Epidermal melanocyte (primary cell): Measurements from ENCODE around the gene CELF4.

Experiments
- DNase-seq: peaks from one replicate; pipeline ENCODE4 v3.0.0; 2011; ENCODE audit warnings: low spot score; ENCODE audit not compliant: insufficient read length

Gene CELF4

DNA sequence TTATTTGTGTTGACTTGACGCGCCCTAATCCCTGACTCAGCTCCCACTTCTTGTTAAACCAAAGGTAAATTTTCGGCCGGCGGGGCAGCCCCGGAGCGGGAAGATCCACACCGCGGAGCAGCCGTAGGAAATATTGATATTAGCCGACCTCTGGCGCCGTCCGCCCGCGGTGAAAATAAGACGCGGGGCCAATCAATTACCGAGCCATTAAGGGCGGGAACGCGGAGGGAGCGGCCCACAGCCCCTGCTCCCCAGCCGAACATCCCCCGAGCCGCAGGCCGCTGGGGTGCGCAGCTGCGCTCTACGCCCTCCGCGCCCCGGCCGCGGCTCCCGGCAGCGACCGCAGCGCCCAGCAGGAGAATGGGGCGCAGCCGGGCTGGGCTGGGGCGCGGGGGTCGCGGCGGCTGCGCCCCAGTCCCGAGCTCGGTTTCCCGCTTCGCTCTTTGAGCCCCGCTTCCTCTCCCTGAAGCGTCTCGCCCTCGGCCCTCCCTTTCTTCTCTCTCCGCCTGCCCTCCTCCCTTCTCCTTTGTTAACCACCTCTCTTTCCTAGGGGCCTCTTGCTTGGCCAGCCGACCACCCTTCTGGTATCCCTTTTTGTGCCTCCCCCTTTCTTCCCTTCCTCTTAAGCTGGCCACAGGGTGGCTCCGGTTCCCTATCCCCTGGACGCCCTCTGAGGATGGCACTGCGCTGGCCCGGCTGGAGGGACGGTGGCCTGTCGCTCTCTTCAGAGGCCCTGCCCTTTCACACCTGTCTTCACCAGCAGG, 40.9 kb downstream of the CELF4 start:
- DNase-seq, result no peak

DNA sequence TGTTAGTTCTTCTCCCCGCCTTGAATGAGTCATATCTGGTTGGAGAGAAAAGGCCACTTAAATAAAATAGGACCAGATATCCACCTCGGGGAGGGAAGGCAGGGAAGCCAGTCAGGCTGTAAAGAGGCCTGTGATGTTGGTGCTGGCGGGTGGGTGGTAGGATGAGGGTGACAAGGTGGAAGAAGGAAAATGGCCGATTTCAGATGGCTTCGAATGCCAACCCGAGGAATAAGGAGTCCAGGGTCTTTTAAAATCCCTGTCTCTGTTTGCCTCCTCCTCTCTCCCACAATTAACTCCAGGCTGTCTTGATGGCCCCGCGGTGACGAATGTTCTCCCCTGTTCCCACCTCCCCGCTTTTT, 41.5 kb downstream of the CELF4 start:
- DNase-seq, result no peak

DNA sequence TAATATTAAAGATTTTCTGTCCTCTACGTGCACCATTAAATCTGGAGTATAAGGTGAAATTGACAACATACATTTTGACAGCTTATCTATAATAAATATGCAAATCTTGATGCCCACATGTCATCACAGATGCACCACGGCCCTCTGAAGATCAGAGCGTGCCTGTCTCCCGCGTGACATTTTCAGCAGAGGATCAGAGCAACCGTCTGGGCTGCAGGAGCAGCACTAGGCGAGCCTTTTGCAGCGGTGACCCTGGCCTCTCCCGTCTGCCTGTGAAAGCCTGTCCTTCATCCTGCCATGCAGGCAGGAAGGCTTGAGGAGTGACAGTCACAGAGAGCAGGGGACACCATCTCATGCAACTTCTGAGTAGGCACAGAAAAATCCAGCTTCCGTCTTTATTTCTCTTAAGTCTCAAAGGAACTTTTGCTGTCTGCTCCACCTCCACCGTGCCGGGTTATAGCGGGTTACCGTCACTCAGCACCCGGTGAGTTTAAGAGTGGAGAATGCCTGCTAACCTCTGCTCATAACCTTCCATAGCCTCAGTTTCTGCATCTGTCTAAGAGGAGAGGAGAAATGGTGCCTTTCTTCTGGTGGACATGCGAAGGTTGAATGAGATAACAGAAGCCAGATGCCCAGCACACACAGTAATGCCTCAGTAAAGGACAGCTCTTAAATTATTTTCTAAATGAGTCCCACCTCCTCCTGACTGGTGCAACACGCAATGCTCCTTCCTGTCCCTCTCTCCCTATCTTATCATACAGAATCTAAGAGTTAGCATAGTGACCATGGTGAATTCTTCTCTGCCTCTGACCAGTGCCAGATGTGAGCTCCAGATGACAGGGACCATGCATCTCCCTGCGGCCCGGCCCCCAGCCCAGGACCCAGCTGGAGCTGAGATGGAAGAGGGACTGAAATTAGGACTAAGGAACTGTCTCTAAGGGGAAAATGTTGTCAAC, 43.8 kb downstream of the CELF4 start:
- no peak for DNase-seq

DNA sequence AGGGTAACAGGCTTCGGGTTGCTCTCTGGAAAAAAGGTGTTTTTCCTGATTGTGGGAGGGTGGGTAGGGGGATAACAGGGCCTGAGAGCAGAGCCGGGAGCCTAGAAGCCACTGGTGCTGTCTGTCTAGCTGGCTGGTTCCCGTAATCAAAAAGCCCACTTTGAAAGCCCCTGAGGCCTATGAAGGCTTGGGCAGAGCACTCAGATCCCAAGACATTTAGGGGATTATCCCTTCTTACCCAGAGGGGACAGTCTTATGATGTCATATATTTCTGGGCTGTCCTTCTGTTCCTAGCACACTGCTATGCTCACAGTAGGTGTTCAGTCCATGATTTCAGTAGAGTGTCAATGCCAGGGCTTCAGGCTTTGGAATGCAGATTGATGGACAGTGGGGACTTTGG, 45.1 kb downstream of the CELF4 start:
- no peak for DNase-seq

DNA sequence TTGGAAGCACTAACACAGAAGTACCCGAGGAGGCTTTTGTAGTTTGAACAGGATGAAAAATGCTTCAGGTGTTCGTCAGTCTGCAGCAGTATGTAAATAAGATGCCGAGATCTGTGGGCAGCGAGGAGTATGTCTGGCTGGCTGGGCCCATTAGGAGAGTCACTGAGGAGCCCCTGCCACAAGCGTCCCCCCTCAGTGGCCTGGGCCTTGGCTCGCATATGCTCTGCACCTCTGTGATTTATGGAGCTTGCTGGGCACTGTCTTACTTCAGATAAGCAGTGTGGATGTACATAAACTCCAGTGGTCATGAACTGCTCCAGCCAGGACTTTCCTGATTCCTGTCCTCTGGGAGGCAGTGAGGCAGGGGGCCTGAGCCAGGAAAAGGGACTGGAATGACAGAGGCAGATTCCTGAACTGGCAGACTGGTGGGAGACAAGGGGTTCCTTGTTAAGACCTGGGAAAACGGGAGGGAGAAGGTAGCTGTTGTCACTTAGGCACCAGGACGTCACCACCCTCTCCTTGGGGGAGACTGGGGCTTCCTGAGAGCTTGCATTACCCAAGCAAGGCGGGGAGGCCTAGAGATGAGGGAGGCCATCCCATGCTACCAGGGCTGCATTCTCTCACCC, 46.0 kb downstream of the CELF4 start:
- DNase-seq, result no peak

DNA sequence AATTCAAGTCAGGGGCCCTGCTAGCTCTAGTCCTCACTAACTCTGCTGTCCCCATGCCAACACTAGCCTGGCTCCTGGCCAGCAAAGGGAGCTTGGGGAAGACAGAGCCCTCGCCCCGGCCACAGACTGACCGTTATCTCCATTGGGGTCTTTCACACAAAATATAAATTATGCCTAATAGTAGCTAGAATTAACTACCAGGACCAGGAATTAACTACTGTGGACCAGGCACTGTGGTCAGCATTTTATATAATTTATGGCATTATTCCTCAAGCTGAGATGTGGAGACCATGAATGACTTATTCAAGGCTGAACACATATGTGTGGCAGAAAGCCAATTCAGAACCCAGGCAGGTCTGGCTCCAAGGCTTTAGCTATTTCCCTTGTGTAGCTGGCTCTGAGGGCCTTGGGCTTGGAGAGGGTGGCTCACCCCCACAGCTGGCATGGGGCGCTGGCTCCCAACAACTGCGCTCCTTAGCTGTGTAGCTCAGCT, 49.2 kb downstream of the CELF4 start:
- DNase-seq, result no peak

DNA sequence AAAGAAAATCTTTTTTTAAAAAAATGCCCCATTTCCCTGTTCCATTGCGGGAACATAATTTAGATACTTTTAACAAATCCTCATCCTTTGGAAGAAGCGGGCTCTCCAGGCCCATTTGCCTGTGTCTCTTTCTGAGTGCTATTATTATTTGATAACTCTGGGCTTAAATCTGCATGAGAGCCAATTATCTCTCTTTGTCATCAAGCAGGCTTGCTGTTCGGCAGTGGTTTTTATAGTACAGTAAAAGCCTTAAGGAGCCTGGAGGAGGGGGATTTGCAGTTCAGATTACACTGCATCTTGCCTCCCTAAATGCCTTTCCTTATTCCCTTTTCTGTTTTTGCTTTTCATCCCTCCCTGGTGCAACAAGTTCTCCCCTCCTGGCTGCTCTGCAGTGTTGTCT, 50.6 kb downstream of the CELF4 start:
- DNase-seq, result no peak

DNA sequence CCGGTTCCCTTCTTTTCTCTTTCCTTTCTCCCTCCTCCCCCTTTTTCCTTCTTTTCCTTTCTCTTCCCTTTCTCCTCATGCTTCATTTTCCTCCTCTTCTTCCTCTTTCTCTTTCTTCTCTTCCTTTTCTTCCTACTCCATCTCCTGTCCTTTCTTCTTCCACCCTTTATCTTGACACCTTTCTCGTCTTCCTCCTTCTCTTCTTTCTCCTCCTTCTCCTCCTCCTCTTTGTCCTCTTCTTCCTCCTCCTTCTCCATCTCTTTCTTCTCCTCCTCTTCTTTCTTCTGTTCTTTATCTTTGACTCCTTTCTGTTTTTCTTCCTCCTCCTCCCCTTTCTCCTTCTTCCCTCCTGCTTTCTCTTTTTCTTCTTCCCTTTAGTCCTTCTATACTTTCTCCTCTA, 53.2 kb downstream of the CELF4 start:
- DNase-seq, result no peak

DNA sequence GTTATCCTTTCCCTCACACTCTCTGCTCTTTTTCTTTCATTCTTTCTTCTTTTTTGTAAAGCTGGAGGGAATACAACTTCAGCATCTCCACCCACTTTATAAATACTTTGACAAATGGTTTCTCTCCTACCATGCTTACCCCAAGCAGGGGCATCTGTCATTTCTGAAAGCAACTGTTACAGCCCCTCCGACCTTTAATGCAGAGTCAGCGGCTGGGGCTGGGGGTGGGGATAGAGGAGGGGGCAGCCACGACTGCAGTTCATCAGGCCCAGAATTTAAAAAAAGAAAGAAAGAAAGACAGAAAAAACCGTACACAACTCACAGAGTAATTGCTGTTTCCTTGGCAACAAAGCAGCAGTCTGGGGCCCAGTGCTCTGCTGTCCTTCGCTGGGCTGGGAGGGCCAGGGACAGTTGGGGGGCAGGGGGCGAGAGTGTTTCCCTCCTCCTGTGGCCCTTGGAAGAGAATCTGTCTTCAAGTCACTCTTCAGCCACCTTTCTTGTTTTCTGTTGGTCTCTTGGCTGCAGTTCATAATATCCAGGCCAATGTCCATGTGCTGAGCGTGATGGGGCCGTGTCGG, 53.8 kb downstream of the CELF4 start:
- DNase-seq, result no peak

DNA sequence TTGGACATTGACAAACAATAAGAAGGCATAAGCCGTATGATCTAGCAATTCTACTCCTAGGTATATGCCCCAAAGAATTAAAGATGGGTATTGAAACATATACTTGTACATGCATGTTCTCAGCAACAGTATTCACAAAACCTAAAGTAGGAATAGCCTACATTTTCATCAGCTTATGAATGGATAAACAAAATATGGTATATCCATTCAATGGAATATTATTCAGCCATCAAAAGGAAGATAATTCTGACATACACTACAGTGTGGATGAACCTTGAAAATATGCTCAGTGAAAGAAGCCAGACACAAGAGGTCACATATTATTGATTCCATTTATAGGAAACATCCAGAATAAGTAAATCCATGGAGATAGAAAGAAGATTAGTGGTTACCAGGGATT, 56.0 kb downstream of the CELF4 start:
- no peak for DNase-seq

DNA sequence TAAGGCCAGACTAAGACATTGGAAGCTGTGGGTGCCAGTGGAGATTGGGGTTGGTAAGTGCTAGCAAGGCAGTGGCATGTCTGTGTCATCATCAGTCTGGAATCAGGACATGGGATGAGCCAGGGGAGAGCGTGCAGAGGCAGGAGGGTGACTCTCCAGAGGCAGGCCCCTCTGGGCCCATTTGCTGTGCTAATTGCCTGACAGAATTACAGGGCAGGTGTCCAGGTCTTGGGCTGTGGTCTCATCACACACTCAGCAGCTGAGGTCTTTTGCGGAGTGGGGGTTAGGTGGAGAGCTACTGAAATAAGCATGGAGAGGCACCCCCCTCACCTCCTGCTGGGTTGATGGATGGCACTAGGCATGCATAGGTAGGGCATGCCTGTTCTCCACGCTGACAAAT, 57.4 kb downstream of the CELF4 start:
- no peak for DNase-seq

DNA sequence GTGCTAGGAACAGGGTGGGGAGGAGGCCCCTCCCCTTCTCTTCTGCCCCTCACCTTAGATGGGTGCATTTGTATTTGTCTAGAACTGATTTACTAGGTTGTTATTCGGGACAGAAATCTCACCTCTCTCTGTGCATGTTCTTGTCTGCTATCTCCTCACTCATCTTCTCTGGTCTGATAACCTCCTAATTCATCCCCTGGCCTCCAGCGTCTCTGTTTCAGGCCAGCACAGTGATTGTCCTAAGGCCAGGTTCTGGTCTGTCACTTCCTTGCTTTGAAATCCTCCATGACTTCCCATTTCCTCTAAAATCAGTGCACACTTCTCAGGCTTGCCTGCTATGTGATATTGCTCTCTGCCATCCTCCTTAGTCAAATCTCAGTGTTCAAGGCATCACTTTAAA, 58.4 kb downstream of the CELF4 start:
- no peak for DNase-seq

DNA sequence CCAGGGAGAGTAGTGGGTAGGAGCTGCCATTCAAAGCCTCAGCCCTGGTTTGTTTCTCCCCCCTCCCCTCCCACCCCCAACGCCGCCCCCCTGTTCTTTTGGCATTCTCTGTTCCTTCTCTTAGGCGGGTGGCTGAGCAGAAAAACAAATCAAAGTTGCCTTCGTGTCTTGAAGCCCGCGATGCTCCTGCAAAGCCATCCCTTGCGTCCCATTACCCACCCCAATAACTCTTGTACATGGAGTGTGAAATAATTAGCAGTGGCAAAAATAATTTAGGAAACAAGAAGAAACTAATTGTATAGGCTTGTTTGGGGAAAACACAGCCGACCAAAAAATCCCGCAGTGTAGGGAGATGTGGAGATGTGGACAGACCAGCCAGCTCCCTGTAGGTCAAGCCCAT, 59.6 kb downstream of the CELF4 start:
- no peak for DNase-seq

DNA sequence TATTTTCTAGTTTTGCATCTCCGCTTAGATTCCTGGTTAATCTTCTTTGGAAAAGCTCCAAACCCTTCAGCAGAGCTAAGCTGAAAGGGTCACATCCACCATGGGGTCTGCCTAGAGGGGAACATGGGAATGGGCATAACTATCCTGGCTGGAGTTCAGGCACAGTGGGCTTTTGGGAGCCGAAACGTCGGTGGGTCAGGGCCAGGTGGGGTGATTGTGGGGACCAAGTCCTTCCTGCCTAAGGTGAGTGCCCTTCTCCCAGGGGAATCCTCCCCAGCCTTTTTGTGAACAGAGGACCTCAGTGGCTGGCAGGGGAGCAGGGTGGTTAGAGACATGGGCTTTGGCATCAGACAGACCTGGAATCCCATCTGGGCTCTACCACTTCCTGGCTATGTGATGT, 60.3 kb downstream of the CELF4 start:
- no peak for DNase-seq

DNA sequence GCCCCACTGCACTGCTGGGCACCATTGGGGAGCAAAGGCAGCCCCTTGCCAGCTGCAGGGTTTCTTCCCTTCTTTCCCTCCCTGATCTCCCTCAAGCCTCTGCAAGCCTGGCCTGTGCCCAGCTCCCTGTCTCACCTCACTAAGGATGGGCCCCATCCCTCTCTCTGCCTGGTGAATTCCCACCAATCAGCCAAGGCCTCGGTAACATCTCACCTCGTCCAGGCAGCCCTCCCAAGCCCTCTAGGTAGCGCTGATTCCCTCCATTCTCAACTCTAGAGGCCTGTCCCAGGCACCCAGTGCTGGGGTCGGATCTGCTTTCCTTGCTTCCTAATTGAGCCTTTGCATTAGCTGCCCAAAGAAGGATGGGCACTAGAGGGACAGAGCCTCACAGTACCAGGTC, 63.0 kb downstream of the CELF4 start:
- no peak for DNase-seq

DNA sequence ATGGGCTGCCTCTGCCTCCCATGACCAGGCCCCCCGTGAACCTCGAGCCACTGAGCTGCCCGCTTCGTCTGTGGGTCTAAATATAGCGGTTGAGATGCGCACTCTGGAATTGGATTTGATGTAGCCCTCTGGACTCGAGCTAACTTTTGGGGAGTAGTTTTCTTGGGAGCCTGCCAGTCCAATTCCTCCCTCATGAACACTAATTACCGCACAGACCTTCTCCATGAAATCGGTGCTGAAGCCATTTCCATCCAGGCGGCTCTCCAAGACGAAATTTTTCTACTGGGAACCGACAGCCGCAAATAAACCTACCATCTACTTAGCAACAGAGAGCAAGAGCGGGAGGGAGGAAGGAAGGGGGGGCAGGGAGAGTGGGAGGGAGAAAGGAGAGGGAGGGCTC, 63.6 kb downstream of the CELF4 start:
- DNase-seq, result no peak

DNA sequence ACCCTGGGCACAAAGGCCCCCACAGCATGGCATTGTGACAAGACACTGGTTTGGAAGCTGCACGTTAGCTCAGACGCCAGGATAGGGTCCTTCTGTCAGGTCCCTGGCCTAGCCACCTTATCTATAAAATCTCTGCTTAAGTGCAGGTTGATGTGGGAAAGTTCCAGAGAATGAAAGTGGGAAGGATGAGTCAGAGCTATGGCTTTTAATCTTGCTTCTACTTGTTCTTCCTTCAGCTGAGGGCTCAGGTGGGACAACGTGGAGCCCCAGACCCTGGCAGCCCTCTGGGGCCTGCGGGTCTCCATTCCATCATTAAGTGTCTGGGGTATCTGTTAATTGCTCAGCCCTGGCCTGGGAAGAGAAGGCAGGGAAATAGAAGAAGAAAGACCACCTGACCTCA, 64.5 kb downstream of the CELF4 start:
- DNase-seq, result no peak

DNA sequence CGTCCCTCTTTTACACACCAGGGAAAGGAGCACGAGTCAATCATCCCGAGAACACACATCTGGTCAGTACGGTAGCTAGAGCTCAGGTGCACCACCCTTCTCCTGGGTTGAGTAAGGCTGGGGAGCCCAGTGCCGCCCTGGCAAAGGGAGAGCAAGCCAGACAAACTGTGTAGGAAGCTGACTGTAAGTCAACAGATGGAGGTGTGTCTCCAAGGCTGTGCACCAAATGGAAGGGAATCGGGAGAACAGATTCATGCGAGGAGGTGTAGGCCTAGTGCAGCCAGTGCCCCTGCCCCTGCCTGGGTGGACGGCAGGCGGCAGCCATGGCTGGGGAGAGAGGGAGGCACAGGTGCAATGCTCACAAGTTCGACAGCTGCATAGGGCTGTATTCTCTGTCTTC, 65.7 kb downstream of the CELF4 start:
- DNase-seq, result no peak

DNA sequence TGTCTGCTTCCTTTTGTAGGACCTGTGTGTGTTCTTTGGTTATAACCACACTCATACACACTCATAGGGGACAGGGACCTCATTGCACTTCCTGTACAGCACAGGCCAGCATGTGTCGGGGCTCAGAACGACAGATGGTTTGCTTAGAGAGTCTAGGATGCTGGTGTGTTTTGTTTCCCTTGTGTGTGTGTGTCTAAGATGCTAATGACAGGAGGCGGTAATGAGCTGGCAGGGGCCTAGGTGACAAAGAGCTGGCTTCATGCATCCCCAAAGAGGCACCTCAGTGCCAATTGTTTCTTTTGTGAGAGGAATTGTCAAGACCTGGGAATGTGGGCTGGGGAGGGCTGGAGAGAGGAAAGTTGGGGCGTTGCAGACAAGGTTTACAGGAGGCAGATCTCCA, 66.6 kb downstream of the CELF4 start:
- DNase-seq, result no peak

DNA sequence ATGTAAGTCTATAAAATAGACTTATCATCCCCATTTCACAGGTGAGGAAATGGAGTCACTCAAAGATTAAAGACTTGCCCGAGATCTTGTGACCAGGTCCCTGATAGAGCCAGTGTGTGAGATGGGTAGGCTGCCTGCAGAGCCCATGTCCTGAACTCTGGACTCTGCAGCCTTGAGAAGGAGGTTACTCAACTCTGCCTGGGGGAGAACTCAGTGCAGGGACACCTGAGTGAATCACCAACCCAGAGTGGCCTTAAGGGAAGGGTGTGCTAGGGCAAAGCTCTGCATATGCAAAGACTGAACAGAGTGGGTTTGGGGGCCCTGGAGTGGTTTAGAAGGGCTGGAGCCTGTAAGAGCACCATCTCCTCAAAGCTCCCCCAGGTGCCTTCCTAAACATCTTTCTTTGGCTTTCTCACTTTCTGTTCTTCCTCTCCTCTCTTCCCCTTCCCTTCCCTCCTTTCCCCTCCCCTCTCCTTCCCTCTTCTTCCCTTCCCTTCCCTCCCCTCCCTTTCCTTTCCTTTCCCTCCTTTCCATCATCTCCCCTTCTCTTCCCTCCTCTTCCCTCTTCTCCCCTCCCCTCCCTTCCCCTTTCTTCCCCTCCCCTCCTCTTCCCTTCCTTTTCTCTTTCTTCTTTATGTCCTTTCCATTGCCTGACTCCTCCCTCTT, 67.6 kb downstream of the CELF4 start:
- no peak for DNase-seq

DNA sequence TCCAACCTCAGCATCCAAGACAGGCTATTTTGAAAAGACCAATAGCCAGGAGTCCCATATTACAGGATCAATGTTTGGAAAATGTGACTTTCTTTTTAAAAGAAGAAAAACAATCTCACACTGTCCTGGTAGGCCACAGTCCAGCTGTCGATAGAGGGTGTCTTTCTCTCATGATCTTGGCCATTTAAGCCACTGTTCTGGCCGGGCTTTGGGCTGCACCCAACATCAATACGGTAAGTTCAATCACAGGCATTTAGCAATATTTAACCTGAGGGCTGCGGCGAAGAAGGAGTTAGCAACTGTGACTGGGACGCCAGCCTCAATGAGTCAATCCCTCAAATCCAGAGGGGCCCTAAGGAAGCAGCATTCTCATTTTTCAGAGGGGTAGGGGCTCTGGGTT, 69.0 kb downstream of the CELF4 start:
- DNase-seq, result no peak
